Measurements from ENCODE around the gene PKP2.

GRCh38 chr12:32773691-32774090 lies 122.9 kb downstream of the PKP2 start:
- TF ChIP-seq CTCF (IDR thresholded peaks at IDR 0.05; ENCODE audit: low read depth, low read length) (no peak), EZH2phosphoT487 (IDR thresholded peaks at IDR 0.05; ENCODE audit: low read depth) (no peak)

All from OCI-LY3 (cell line).